Uterus (tissue), 4 donors: ENCODE results near the gene GARIN6. TPM values are rescaled to one million over a fixed set of nuclear protein-coding genes. Genes with fewer than 3 reads are reported as not detected.

Experiments
- DNase-seq, 2 donors: peaks; one replicate each; pipeline ENCODE4 v3.0.0-alpha.2; 2019 to 2020
- H3K27ac ChIP-seq, 2 donors: fragments of 200-600 bp; sonication (generic); 1 replicate in 1 of 2; 2 replicates in 1 of 2; pipeline ENCODE4 v1.5.1; 2016 to 2018
- H3K27me3 ChIP-seq, 2 donors: fragments of 200-600 bp; sonication (generic); one replicate each; pipeline ENCODE4 v1.5.1; 2018 to 2019; ENCODE audit warnings: control low read depth in 1 of 2
- H3K36me3 ChIP-seq, 2 donors: fragments of 200-600 bp; sonication (generic); one replicate each; pipeline ENCODE4 v1.5.1; 2019; ENCODE audit warnings: control low read depth in 1 of 2
- H3K4me1 ChIP-seq, 2 donors: fragments of 200-600 bp; sonication (generic); one replicate each; pipeline ENCODE4 v1.5.1; 2018 to 2019; ENCODE audit warnings: control low read depth in 1 of 2
- H3K4me3 ChIP-seq, 2 donors: fragments of 200-600 bp; sonication (generic); 1 replicate in 1 of 2; 2 replicates in 1 of 2; pipeline ENCODE4 v1.5.1; 2018 to 2019; ENCODE audit warnings: mild to moderate bottlenecking in 1 of 2
- H3K9me3 ChIP-seq, 2 donors: fragments of 200-600 bp; sonication (generic); one replicate each; pipeline ENCODE4 v1.5.1; 2019; ENCODE audit warnings: control low read depth in 1 of 2
- CTCF ChIP-seq, 4 experiments: fragments of 200-600 bp in 2 of 4; fragments of 450-650 bp in 2 of 4; sonication (generic) in 2 of 4; IDR thresholded peaks; one replicate each; pipeline ENCODE4 v1.5.1; 2016 to 2019; ENCODE audit warnings: antibody characterized with exemption in 4 of 4, mild to moderate bottlenecking in 2 of 4, moderate library complexity in 1 of 4
- POLR2A ChIP-seq, 2 donors: fragments of 450-650 bp; IDR thresholded peaks; one replicate each; pipeline ENCODE4 v1.6.1; 2016; ENCODE audit warnings: antibody characterized with exemption in 2 of 2, mild to moderate bottlenecking in 1 of 2, moderate library complexity in 1 of 2
- intact Hi-C: fragments of 100-400 bp; cut with DNase I; formaldehyde crosslinking; loops from one replicate; pipeline ENCODE4 v1.15.1; 2023; ENCODE audit warnings: low total_unique reads
- total RNA-seq, 4 donors: library from RNA; depleted of rRNA in 3 of 4; stranded (reverse); fragments of >200 nt in 3 of 4; gene quantifications; one replicate each; pipeline versions ENCODE4 v1.1.0 to v1.2.4, GENCODE V29; 2014 to 2023
- donor health status: DM: yes; HTN: yes; CAD: no.

Gene GARIN6
- total RNA-seq, result not detected

- H3K4me3 ChIP-seq, result no peak within 1 kb of the TSS
- H3K9me3 ChIP-seq, result no peaks in the 10 kb centered on the region
- intact Hi-C loops, result no loop called here
- H3K36me3 ChIP-seq, result no peaks in the 10 kb centered on the region
- no peak within 1 kb of the TSS for H3K27ac ChIP-seq
- TF ChIP-seq CTCF (IDR thresholded peaks at IDR 0.05), result no peak
- TF ChIP-seq POLR2A (IDR thresholded peaks at IDR 0.05), result no peak
- H3K27me3 ChIP-seq, result no peaks in the 10 kb centered on the region
- H3K4me1 ChIP-seq, result no peaks in the 10 kb centered on the region
- no peak for DNase-seq
Measured at GRCh38 chr12:99647453-99647852, at the start of gene GARIN6. TSS of gene GARIN6 (plus strand) at chr12:99647753. CDS start at chr12:99648175, 422 bp downstream.

GRCh38 chr12:99598785-99599184 lies 48.8 kb upstream of the GARIN6 start:
- no peaks in the 10 kb centered on the region for H3K9me3 ChIP-seq
- no peaks in the 10 kb centered on the region for H3K27me3 ChIP-seq
- H3K27ac ChIP-seq, result no peak overlapping the region
- DNase-seq, result no peak
- TF ChIP-seq CTCF (IDR thresholded peaks at IDR 0.05), result no peak
- no peak for TF ChIP-seq POLR2A (IDR thresholded peaks at IDR 0.05)
- no peak overlapping the region for H3K4me3 ChIP-seq
- intact Hi-C loops, result no loop called here
- no peaks in the 10 kb centered on the region for H3K4me1 ChIP-seq
- H3K36me3 ChIP-seq, result no peaks in the 10 kb centered on the region

- Histone ChIP-seq H3K9me3 (no peaks in the 10 kb centered on the region), H3K36me3 (no peaks in the 10 kb centered on the region), H3K4me3 (no peak overlapping the region), H3K27me3 (no peaks in the 10 kb centered on the region), H3K27ac (no peak overlapping the region), H3K4me1 (no peaks in the 10 kb centered on the region)
- TF ChIP-seq POLR2A (IDR thresholded peaks at IDR 0.05) (no peak), CTCF (IDR thresholded peaks at IDR 0.05) (no peak)
- intact Hi-C loops, result no loop called here
- DNase-seq, result no peak
Measured at GRCh38 chr12:99600388-99600787, 47.2 kb upstream of the GARIN6 start.

GRCh38 chr12:99609455-99610181 lies 37.9 kb upstream of the GARIN6 start:
- Histone ChIP-seq H3K4me3 (no peak overlapping the region), H3K9me3 (no peaks in the 10 kb centered on the region), H3K27me3 (no peaks in the 10 kb centered on the region), H3K4me1 (no peaks in the 10 kb centered on the region), H3K27ac (no peak overlapping the region), H3K36me3 (no peaks in the 10 kb centered on the region)
- TF ChIP-seq POLR2A (IDR thresholded peaks at IDR 0.05) (no peak), CTCF (IDR thresholded peaks at IDR 0.05) (no peak)
- DNase-seq, result no peak
- intact Hi-C loops, result no loop called here

GRCh38 chr12:99611117-99611516 lies 36.4 kb upstream of the GARIN6 start:
- no peak overlapping the region for H3K4me3 ChIP-seq
- DNase-seq, result no peak
- H3K27me3 ChIP-seq, result no peaks in the 10 kb centered on the region
- TF ChIP-seq POLR2A (IDR thresholded peaks at IDR 0.05) (no peak), CTCF (IDR thresholded peaks at IDR 0.05) (no peak)
- no peaks in the 10 kb centered on the region for H3K4me1 ChIP-seq
- no peak overlapping the region for H3K27ac ChIP-seq
- no peaks in the 10 kb centered on the region for H3K9me3 ChIP-seq
- H3K36me3 ChIP-seq, result no peaks in the 10 kb centered on the region
- intact Hi-C loops, result no loop called here
